NCI-H524 treated with DMSO at 0.1 percent for 48 hours (cell line): ENCODE results near the gene GRM8.
A peak's percentile ranks its signal among the peaks of the same experiment; 100 is the strongest.

Experiments used
- DNase-seq: peaks from one replicate; lab custom pipeline; 2025; lab: John Stamatoyannopoulos, UW

Gene GRM8

DNA sequence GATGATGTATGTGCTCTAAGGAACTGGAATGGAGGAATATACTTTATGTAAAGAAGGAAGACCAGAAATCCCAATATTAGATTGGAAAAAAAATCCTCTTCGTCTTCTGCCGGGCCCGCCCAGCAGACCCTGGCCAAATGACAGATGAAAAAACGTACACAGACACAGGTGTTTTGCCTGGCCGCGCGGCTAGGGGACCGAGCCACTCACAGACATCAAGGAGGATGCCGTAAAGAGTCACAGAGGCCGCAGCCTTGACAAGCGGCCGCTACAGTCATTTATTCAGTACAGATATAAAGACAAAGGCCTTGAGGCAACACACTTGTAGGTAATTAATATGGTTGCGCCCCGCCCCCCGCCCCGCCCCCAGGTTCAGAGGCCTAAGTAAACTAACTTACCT lies 594.1 kb downstream of the GRM8 start:
- DNase-seq = no peak

DNA sequence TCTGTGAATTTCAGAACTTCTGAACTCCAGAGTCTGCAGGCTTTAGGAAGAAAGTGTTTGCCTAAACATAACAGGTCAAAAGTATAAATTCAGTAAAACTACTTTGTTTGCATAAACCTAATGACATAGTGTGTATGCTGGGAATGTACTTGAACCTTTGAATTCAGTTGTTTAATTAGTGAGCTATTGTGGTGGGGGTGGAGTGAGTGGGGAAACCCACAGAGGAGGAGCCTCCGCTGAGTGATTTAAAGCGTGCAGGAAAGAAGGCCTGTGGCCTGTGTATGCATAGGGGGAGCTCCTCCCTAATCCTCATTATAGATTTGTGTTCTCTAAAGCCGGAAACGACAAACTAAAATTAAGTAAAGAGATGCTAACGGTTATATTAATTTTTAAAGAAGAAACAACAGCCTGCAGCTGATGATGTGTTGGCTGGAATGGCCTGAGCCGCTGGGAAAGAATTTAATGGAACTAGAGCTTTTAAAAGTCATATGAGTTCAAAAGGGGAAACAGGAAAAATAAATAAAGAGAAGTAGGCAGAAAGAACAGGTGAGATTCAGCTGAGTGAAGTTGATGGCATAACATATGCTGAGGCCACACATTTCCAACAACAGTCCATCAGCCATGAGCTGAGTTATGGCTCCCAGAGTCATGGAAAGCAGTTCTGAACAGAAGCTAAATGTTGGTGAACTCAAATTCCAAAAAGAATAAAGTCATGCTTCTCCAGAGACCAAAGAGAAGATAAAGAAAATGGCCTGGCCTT lies 595.0 kb downstream of the GRM8 start:
- DNase-seq = no peak

DNA sequence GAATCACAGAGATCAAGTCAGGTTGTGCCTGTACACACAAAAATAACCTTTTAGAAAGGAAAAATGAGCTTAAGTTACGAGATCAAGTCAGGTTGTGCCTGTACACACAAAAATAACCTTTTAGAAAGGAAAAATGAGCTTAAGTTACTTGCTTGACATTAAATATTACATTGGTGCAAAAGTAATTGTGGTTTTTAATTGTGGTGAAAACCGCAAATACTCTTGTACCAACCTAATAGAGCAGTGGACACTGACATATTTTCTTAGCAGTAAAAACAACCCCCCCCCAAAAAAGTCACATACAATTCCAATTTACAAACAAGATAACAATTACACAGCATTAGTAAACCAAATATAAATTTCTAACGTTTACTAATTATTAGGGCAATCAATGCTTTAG lies 595.6 kb downstream of the GRM8 start:
- no peak for DNase-seq

DNA sequence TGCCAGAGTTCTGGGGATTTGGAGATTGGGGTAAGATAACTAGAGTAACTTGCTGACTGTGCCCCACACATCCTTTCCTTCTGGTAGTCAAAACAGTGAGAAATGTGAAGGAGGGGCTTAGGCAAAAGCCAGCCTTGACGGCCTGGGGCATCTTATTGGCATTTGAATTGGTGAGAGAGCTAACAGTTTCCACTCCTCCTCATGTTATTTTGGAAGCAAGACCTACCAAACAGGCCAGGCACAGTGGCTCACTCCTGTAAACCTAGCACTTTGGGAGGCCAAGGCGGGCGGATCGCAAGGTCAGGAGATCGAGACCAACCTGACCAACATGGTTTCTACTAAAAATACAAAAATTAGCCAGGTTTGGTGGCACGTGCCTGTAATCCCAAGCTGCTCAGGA lies 596.6 kb downstream of the GRM8 start:
- no peak for DNase-seq

DNA sequence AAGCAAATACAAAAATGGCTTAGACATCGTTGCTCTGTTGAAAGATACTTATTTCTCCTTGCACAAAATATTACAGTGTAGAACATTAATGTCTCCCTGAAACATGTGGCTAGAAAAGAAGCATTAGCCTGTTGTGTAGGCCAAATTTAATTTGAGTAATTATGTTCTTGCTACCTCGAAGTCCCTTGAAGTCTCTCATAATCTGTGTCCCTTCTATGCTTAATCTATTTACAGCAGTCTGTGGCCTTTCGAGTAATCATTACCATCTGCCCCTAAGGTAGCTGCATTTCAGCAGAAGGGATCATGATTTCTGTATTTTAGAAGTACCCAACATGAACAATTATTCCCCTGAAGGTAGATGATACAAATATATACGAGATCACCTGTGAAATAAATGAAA lies 615.2 kb downstream of the GRM8 start:
- DNase-seq = peak; percentile 49

DNA sequence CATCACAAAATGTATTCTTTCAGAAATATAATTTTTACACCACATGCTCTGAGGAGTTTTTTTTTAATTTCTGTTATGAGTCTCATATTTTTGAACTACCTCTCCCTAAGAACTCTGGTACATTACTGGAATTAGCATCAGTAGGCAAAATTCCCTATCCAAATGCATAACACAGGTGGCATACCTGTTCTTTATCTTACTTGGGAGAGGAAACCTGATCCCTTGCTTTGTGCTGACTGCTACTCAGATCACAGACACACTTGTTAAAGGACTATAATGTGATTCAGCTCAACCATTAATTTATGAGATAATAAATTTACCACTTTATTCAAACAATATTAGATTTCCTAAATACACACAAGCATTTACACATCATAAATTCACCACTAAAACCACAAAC lies 617.2 kb downstream of the GRM8 start:
- DNase-seq = no peak

DNA sequence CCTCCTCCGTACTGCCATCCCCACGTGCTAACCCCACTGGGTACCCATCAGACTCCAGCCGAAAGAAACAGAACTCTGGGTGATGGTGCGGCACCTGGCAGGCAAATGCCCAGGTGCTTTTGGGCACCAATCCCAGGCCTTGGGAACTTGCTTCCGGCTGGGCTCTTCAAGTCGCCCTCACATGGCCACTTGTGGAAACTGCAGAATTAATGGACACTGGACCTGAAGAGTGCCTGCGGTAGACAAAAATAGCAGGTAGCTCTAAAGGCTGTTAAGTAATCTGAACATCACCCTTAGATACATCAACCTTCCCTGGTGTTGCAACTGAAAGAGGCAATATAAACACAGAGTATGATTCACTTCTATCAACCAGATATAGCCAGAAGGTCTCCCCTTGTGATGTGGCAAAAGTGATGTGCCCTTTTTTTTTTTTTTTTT lies 644.4 kb downstream of the GRM8 start:
- DNase-seq = no peak

DNA sequence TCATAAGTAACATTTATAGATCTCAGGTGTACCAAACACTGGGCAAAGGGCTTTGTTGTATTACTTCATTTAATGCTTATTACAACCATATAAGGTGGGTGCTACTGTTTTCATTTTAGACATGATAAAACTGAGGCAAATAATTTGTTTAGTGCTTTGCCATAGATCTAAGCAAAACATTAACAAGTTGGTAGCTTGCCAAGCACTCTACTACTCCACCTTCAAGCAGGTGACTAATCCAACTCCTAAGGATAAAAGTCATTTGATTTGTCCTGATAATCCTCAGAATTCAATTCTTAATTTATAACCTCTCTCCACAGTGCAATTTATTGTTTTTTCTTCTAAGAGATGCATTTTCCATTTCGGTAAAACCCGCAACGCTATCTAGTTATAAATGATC lies 646.4 kb downstream of the GRM8 start:
- DNase-seq = no peak

DNA sequence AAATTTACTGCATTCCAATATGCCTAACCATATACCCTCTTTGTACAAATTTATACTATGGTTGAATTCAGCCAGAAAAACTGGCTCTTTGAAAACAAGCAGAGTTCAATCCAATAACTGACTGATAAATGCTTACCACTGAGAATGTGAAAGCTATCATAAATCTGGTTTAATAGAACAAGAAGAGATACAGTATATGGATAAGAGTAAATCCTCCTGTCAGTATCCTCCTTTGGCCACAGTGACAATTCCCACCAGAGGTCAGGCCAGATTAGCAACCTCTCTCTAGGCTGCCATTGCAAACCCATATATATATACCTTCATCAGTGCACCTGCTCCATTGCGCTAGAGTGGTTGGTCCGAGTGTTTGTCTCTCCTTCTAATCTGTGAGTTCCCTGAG lies 647.2 kb downstream of the GRM8 start:
- DNase-seq = no peak

DNA sequence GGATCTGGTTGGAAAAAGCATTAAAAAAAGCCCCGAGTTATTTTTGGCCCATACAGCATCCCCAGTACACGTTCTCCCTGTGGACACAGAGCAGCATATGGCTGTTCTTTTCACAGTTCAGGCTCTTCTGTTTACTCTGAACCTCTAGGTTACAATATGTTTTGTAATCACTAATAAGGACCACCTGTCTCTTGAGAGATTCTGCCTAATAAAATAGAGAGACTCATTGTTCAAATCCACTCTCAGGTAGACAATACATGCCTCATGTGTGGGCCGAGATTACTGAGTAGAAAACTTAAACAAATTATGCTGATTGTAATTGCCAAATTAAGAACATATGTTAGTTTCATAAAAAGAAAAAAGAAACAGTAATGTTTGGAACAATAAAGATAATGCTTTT lies 647.7 kb downstream of the GRM8 start:
- peak; percentile 80 for DNase-seq

DNA sequence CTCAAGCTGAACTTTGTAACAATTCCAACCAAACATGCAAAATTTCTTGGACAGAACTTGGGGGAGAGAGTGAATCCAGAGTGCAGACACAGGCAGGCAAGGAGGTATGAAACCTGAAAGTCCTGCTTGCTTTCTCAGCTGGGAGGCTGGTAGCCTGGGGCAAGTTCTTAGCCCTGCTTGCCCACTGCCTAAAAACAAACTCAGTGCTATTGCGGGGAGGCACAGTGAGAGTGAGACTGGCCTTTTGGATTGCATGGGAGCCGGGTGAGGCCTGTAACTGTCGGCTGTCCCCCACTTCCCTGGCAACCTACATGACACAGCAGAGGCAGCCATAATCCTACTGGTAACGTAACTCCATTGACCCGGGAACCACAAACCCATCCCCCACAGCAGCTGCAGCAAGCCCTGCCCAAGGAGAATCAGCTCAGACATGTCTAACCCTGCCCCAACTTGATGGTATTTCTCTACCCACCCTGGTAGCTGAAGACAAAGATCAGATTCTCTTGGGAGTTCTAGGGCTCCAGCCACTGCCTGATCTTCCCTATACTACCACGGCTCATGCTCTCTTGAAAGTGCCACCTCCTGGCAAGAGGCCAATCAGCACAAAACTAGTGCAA lies 663.6 kb downstream of the GRM8 start:
- no peak for DNase-seq

DNA sequence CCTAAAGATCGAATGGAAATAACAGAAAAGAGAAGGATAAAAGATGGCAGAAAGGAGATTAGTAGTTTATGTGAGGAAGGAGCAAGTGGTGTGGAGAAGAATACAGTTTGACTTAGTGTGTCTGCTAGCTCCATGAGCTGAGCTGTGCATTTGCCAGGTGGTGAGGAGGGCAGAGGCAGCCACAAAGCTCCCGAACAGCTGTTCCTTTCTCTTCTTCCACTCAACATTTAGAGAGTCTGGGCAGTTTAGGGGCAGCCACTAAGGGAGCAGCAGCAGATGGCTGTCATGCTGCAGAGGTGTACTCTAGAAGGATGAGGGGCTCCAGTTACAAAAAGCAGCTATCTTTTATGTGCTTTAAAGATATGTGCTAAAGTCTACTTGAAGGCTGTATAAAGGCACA lies 674.4 kb downstream of the GRM8 start:
- peak; percentile 98 for DNase-seq

DNA sequence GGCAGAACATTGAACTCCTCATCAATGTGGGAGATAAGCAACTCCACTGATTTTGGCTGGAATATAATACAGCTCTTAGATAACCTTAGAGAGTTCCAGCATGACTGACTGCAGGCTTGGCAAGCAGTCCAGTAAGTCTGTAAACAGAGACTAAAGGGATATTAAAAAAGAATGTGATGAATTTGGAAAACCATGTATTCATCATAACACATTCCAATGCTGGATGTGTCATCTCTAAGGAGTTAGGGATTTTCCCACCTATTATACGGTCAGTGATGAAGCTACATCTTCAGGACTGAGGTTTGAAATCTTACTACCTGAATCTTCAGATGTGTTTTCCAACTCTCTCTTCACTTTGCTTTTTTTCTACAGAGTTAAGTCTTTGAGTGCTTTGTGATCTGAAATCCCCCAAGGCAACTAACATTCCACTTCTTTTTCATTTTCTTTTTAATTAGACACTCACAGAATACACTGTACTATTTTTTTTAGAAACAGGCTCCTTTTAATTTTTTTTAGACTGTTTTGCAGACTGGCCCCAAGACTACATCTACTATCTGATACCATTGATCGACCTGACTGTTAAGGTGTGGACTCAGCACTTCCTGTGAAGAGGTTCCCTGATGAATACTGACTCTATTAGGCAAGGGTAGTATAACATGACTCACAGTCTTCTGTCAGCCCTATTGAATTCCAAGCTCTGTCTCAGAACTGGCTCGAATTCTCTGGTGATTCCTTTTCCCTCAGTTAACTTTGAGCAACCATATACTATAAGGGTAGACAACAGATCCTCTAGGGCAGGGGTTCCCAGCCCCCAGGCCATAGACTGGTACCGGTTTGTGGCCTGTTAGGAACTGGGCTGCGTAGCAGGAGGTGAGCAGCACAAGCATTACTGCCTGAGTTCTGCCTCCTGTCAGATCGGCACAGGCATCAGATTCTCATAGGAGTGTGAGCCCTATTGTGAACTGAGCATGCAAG lies 678.2 kb downstream of the GRM8 start:
- DNase-seq = no peak

DNA sequence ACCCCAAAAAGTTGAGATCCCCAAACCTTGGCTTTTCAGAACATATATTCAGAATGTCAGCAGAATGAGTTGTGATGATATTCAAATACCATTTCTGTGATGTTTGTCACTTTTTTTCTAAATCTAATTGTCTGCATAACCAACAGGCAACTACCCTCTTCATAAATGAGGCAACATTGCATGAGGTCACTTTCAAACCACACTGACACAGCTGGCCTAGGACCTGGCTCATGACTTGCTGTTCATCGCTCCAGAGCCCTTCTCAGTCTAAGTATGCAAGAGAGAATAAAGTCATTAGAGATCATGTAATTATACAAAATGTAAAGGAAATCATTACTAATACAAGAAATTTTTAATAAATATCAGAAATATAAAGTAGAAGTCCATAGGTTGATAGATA lies 681.9 kb downstream of the GRM8 start:
- no peak for DNase-seq

DNA sequence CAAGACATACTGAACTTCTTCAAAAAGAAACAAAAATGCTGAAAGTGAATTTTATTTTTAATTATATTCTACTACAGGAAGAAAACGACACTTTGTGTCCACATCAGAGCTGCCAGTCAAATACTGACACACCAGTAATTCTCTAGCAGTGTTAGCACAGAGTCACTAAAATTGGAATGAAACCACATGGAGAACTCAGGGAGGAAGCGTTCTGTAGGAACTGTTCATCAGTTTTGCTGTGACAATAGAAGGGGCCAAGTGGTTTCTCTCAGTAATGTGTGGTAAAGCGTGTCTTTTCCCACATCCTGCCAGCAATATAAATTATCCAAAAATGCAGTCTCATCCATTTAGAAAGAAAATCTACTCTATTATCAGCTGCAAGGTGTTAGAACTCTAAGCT lies 683.3 kb downstream of the GRM8 start:
- no peak for DNase-seq

DNA sequence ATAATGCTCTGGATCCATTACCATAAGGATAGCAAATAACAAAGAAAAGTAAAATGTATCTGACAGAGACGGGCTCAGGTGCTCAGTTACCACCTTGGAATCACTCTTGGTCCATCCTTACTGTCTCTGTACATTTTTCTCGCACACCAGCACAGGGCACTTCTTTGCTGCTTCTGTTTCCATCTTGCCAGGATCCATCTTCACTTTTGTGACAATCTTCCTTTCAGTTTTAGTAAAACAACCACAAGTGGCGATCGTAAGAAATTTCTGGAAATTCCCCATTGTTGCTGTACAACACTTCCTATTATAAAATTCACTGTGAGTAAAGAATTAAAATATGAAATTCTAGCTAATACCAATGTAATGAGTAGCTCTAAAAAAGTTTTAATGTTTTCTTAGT lies 695.5 kb downstream of the GRM8 start:
- no peak for DNase-seq

DNA sequence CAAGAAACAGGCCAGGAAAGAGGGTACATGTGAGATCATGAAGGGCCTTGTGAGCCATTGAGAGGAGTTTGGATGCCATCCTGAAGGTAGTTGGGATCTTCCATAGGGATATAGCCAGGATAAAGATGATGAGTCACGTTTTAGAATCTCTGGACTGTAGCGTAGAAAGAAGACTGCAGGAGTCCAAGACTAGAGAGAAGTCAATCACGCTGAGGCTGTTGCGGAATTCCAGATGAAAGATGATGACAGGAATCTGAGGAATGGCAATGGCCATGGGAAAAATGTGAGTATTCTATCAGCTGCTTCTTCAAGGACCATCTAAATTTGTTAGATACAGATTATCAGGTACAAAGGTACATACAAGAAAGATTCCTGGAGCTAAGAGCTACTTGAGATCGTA lies 711.3 kb downstream of the GRM8 start:
- no peak for DNase-seq

DNA sequence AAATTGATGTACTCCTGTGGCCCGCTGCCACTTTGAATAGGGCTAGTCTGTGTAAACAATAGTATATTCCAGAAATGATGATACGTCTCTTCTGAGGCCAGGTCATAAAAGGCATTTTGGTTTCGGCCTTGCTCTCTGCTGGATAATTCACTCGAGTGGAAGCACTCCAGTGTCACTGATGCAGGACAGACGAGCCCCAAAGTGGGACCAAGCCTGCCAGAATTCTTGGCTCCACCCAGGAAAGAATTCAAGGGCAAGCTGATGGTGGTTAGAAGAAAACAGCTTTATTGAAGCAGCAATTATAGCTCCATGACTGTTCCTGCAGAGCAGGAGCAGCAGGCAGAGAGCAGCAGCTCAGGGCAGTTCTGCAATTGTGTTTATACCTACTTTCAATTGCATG lies 717.6 kb downstream of the GRM8 start:
- no peak for DNase-seq

DNA sequence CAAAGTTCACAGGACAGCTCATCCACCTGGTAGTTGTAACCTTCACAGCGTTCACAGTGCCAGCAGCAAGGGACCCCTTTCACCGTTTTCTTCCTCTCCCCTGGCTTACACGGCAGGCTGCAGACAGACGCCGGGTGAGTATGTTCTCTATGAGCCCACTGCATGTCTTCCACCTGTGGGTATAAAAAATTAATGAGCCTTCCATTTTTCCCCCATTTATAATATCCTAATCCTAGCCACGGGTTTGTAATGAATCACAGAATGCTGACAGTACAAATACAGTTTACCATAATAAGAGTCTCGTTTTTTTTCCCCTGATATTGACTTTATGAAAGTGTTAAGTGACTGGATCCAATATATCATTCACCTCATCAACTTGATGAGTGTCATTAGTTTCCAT lies 719.0 kb downstream of the GRM8 start:
- no peak for DNase-seq

DNA sequence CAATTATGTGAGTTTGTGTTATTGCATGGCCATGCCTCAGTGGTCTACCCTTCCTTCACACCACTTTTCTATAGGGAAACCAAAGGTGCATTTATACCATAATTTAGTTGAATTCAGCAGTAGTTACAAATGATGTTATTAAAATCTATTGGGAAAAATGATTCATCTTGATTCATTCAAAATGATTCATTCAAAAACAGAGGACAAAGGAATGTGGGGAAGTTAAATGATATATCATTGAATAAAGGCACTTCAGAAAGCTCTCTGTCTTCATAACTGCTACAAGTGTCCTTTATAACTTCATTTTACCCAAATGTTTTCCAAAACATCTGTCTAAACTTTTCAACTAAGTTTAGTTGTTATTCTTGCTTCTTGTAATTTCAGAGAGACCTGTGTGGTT lies 722.9 kb downstream of the GRM8 start:
- DNase-seq = no peak

DNA sequence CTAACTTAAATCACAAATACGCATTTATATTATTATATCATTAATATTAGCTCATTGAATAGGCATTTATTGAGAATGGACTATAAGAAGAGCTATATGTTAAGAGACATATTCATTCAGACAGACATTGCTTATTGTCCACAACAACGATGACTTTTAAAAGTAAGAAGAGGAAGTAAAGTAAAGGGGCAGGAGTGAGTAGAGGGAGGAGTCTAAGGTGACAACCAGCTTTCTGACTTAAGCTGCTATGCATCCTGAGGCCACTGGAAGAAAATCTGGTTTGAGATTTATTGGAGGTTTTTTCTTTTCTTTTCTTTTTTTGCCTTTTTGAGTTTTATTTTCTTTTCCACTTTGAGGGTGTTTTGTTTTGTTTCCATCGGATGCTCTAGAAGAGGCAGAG lies 723.5 kb downstream of the GRM8 start:
- DNase-seq = no peak

DNA sequence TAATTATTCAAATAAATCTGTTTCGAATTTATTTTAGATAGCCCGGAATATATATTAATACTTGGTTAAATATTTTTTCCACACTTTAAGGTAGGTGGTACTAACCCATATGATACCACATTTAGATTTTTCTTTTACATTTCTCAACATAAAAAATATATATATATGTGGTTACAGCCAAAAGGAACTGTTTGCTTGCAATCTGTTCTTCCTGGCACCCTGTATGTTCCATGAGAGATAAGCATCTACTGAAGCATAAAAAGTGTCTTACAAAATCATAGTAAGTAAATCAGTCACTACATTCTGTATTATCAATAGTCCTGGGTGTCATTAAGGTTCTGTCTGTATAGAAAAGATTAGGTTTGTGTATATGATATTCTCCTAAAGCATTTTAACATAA lies 726.8 kb downstream of the GRM8 start:
- DNase-seq = no peak

DNA sequence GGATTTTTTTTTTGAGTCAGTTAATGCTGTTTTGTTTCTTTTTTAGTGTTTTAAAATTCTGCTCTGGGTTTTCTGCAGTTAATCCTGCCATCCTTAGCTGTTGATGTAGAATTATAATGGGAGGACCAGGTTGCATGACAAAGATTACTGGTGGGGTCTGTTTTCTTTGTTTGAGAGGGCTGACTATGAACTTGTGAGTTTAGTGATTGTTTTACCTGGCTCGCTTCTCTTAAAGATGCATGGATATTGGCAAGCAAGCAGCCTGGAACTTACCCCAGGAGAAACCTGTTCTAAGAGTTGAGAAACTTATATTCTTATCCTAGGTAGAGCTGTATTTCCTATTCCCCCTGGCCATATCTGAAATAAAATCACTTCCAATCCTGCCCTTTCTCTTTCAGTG lies 727.8 kb downstream of the GRM8 start:
- no peak for DNase-seq
